Coronary artery (tissue), 2 donors: ENCODE data around the gene BEND6.

Experiments
- DNase-seq: peaks from one replicate; pipeline ENCODE4 v3.0.0-alpha.2; 2017; ENCODE audit warnings: low spot score
- H3K27ac ChIP-seq, 2 donors: fragments of 200-600 bp; sonication (generic); one replicate each; pipeline ENCODE4 v1.5.1; 2016 to 2019
- H3K4me3 ChIP-seq: fragments of 200-600 bp; sonication (generic); 2 replicates; pipeline ENCODE4 v1.5.1; 2016; ENCODE audit warnings: mild to moderate bottlenecking, moderate library complexity
- CTCF ChIP-seq: fragments of 200-600 bp; sonication (generic); IDR thresholded peaks from one replicate; pipeline ENCODE4 v1.5.1; 2019; ENCODE audit warnings: antibody characterized with exemption

The BEND6 gene

DNA sequence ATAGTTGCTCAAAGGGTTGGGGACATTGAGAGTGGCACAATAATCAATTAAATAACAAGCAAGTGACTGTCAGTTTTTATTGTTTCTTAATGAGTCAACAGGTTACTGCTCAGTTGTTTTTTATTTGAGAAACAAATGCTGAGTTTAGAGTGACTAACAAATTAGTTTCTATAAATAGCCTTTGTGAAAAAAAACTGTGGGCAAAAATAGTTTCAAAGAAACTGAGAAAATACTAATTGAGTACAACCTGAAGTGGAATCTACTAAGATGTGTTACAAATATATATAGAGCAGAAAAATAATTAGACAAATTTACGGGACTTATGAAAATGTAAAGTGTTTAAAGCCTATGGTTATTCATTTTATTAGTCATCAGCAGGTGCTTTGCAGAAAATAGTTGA lies 22.3 kb downstream of the BEND6 start:
- DNase-seq: no peak
- no peak overlapping the region for H3K4me3 ChIP-seq
- no peak for TF ChIP-seq CTCF
- H3K27ac ChIP-seq: no peak overlapping the region

GRCh38 chr6:56978530-56978929 lies 23.6 kb downstream of the BEND6 start:
- no peak overlapping the region for H3K27ac ChIP-seq
- H3K4me3 ChIP-seq: no peak overlapping the region
- no peak for DNase-seq
- TF ChIP-seq CTCF: no peak

DNA sequence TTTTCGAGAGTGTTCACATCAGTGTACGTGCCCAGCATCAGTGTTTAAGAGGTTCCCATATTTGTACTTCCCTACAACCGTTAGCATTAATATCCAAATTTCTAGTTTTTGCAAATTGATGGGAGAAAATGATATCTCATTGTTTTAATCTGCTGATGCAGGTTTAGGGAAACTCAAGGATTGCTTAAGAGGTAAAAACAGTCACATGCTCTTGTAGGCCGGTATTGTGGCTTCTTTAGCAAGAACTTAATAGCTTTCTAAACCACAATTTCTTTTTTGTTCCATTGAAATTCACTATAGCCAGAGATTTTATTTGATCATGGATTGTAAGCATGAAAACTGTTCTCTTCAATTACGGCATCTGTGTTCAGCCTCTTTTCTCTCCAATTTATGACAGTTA lies 29.5 kb downstream of the BEND6 start:
- TF ChIP-seq CTCF: no peak
- DNase-seq: no peak
- H3K4me3 ChIP-seq: no peak overlapping the region
- H3K27ac ChIP-seq: no peak overlapping the region

GRCh38 chr6:56984884-56985283 lies 30.0 kb downstream of the BEND6 start:
- H3K27ac ChIP-seq: no peak overlapping the region
- no peak for DNase-seq
- no peak for TF ChIP-seq CTCF

DNA sequence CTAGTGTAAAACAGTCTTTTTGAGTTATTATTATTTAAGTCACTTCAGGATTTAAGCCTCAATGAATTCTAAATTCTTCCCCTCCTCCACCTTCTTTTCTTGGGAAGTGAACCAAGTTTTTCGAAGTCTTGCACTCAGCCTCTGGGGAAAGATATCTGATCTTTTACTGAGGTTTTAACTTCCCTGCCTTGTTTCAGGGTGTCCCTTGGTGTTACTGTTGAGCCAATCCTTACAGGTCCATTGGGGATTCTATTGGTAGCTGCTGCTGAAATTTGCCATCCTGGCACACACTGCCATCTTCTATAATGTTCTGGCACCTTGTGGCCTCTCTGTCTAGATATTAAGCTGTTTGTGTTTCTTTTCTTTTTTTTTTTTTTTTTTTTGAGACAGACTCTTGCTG lies 31.7 kb downstream of the BEND6 start:
- no peak for TF ChIP-seq CTCF
- Histone ChIP-seq H3K27ac (no peak overlapping the region), H3K4me3 (no peak overlapping the region)
- DNase-seq: no peak

More at GRCh38 chr6:56984884-56985283, 30.0 kb downstream of the BEND6 start:
- no peak overlapping the region for H3K4me3 ChIP-seq

DNA sequence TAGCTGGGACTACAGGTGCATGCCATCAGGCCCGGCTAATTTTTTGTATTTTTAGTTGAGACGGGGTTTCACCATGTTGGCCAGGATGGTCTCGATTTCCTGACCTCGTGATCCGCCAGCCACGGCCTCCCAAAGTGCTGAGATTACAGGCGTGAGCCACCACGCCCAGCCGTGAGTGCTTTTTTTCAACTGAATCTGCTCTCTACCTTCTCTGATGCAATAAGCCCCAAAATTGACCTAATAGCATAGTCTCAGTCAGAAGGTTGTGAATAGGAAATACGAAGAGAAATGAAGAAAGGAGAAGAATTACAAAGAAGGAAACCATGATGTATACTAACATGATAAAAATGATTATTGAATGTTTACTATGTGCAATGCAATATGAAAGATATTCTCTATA lies 33.2 kb downstream of the BEND6 start:
- Histone ChIP-seq H3K4me3 (no peak overlapping the region), H3K27ac (no peak overlapping the region)
- no peak for DNase-seq
- TF ChIP-seq CTCF: no peak

GRCh38 chr6:56992036-56992435 lies 37.1 kb downstream of the BEND6 start:
- no peak for TF ChIP-seq CTCF
- no peak for DNase-seq
- H3K4me3 ChIP-seq: no peak overlapping the region
- no peak overlapping the region for H3K27ac ChIP-seq
